IPS-NIHi11 (cell line): ENCODE results near the gene F7.

Experiments
- DNase-seq: peaks from one replicate; pipeline ENCODE4 v3.0.0; 2012; ENCODE audit warnings: mixed read lengths, low spot score

F7 gene

DNA sequence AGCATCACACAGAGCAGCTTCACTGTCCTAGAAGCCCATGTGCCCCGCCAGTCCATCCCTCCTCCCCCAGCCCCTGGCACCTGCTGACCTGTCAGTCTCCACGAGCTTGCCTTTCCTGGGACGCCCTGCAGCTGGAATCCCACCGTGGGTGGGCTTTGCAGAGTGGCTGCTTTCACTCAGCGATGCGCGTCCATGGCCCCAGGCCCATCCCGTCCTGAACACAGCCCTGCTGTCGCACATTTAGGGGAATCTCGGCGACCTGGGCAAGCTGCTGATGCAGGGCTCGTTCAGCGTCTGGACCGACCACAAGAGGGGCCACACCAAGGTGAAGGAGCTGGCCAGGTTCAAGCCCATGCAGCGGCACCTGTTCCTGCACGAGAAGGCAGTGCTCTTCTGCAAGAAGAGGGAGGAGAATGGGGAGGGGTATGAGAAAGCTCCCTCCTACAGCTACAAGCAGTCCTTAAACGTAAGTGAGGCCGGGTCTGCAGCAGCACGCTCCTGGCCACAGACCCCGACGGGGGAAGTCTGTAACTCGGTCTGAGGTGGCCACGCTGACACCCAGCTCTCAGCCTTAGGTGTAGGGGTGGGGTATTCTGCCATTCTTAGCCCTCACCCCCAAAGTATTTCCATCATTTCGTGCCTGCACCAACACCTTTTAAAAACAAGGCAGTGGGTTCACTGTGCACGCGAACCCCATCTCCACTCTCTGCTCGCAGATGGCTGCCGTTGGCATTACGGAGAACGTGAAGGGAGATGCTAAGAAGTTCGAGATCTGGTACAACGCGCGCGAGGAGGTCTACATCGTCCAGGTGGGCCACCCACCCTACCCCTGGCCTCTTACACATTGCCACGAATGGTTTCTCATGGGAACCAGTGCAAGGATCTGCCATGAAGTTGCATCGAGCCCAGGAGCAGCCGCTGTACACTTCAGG lies 18.3 kb upstream of the F7 start:
- DNase-seq = no peak

DNA sequence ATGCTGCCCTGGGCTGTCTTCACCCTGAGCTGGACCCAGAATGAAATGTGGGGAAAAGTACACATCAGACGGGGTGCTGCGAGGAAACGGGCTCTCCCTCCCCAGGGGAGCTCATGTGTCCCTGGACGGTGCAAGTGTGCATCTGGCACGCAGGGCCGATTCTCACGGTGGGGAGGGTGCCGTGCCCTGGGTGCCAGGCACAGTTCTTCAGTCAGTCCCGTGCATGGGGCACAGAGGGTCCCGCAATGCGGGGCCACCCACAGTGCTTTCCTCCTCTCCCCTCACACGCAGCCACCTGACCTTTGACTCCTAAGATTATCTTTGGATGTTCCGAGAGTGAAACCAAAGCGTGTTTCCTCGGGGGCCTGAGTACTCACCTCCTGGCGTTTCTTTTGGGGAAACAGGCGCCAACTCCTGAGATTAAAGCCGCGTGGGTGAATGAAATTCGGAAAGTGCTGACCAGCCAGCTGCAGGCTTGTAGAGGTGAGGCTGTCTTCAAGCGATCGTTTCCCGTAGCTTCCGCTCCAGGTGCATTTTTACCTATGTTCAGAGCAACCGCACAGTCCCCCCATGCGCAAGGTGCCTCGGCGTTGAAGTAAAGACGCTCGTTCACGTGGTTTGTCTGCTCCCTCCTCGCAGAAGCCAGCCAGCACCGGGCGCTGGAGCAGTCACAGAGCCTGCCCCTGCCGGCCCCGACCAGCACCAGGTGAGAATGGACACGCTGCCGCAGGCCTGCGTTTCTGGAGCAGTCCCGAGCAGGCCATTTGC lies 17.5 kb upstream of the F7 start:
- no peak for DNase-seq

- DNase-seq = no peak
Measured at GRCh38 chr13:113088691-113089020, 16.9 kb upstream of the F7 start.

GRCh38 chr13:113089693-113090414 lies 15.7 kb upstream of the F7 start:
- DNase-seq = no peak

DNA sequence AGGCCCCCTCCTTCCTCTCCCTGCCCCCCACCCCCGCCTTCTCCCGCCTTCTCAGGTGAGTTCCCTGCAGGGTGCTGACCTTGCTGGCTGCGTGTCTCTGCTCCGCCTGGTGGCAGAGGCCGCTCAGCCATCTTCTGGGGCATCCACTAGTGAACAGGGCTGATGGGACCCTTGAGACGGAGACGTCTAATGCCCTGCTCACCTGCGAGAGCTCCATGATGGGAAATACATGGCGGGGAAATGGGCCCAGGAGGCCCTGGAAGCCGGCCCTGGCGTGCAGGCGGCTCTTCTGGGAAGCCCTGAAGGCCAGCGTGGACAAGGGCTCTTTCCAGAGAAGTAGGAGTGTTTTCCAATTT lies 15.2 kb upstream of the F7 start:
- DNase-seq = no peak

- DNase-seq = no peak
Measured at GRCh38 chr13:113090806-113091205, 14.8 kb upstream of the F7 start.

DNA sequence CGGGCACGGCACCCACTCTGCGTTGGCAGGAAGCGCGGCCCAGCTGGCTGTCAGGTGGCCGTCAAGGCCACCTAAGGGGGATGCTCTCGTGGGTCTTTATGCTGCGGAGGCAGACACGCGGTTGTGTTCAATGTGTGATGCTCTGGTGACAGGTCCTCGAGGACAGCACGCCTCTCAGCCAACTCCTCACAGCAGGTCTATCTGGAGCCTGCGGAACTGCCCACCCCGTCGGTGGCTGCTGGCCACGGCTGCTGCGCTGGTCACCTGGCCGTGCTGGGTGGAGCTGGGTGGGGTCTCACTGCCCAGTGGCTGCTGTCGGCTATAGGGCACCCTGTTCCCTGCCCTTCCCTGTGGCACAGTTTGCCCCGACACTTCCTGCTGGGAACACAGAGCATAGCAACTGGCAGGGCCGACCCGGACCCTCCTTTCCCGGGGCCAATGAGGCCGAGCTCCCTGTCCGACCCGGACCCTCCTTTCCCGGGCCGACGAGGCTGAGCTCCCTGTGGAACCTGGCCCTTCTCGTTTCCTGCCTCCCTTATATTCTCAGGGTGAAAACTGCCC lies 14.3 kb upstream of the F7 start:
- no peak for DNase-seq

DNA sequence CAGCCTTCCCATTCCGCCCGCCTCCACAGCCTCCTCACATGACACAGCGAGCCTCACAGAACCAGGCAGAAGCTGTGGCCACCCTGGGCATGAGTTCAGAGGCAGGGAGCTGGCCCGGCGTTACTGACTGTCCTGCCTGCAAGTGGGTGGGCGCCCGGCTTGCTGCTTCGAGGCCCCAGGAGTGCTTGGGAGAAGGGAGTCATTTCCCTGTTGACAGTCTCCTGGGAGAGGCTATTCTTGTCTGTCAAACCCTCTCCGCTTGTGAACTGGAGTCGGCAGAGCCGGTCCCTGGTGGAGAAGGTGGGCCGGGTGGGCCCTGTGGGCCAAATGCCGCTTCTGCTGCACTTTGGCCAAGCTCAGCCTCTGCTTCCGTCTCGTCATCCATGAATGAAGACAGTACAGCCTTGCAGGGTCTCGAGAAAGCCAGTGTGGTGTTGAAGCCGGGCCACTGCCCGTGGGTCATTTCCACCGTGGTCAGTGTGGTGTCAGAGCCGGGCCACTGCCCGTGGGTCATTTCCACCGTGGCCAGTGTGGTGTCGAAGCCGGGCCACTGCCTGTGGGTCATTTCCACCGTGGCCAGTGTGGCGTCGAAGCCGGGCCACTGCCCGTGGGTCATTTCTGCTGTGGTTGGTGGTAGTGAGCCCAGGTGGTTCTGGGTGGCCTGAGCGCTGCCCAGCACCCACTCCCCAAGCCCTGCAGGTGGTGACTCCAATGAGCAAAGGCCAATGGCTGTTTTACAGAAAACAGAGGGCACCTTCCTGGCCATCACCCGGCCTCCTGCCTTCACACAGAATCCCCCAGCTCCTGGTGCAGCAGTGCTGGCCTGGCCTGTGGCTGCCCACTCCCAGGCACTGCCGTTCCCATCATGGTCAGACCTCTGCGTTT lies 13.5 kb upstream of the F7 start:
- no peak for DNase-seq

- DNase-seq = no peak
Measured at GRCh38 chr13:113092776-113093579, 12.6 kb upstream of the F7 start.

GRCh38 chr13:113093580-113094409 lies 11.8 kb upstream of the F7 start:
- DNase-seq = no peak

DNA sequence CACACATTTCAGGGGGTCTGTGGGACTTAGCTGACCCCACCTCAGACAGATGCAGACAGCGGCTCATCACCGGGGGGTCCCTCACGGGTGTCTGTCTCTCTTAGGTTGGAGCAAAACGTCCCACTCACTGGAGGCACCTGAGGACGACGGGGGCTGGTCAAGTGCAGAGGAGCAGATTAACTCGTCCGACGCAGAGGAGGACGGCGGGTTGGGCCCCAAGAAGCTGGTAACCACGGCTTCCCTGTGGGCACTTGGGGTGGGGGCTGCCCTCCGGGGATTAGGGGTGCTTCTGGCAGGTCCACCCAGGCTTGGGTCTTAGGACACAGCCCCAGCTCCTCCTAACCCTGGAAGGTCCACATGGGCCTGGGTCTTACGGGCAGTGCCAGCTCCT lies 11.2 kb upstream of the F7 start:
- no peak for DNase-seq

GRCh38 chr13:113095146-113096051 lies 10.2 kb upstream of the F7 start:
- no peak for DNase-seq

- DNase-seq = no peak
Measured at GRCh38 chr13:113096052-113096744, 9.4 kb upstream of the F7 start.

- no peak for DNase-seq
Measured at GRCh38 chr13:113096745-113097305, 8.8 kb upstream of the F7 start.

DNA sequence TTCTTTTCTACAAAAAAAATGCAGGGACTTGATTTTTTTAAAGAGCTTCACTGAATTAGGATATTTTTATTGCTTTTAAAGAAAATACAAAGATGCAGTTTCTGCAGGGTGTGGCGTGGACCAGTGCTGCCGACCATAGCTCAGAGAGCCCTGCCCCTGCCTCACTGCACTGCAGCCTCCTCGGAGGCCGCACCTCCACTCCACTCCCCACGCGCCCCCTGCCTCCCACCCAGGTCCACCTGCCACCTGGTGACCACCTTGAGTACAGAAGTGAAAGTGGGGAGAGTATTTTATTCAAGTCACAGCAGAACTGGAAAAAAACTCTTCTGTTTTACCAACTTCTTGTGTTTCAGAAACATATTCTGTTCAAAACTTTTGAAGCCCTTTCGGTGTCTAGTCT lies 7.9 kb upstream of the F7 start:
- no peak for DNase-seq

- no peak for DNase-seq
Measured at GRCh38 chr13:113098162-113098732, 7.3 kb upstream of the F7 start.

GRCh38 chr13:113099142-113099541 lies 6.4 kb upstream of the F7 start:
- no peak for DNase-seq
